ENCODE data around the gene OR4F15. TPM values are rescaled to one million over a fixed set of nuclear protein-coding genes. Genes with fewer than 3 reads are reported as not detected.

OR4F15 gene
- total and polyA plus RNA-seq, 2 of the 13 experiments (the other 11 are each of a cell fraction or from before 2014, with no cell fraction given) = not detected

GRCh38 chr15:101810876-101811275, 1.1 kb upstream of the OR4F15 start:
- WGBS (ENCODE audit: low lambda C conversion rate) = 20% methylated on average over 3 of the region's 3 CpGs
- no peak overlapping the region for H3K4me2 ChIP-seq (ENCODE audit: low read depth, low read length)
- no peaks in the 10 kb centered on the region for H3K79me2 ChIP-seq (ENCODE audit: insufficient read depth, low read length)
- no peak overlapping the region for H2AFZ ChIP-seq (ENCODE audit: low read length)
- no peaks in the 10 kb centered on the region for H3K4me1 ChIP-seq (ENCODE audit: insufficient read depth, low read length)
- DNase-seq (ENCODE audit: low spot score) (no peak), FAIRE-seq (no peak), ATAC-seq (no peak)
- H3K9ac ChIP-seq (ENCODE audit: insufficient read depth, low read depth, low read length) = no peak overlapping the region
- H3K4me3 ChIP-seq (replicated peaks in 1 of 3; ENCODE audit: insufficient read depth in 1 of 3, low read depth in 2 of 3, low read length in 3 of 3) = no peak overlapping the region
- CTCF ChIA-PET (ENCODE audit: low intra/inter-chr PET ratio, low total read pairs) = no interaction called here
- H3K36me3 ChIP-seq (replicated peaks in 1 of 2; ENCODE audit: control insufficient read depth in 1 of 2, insufficient read depth in 2 of 2, low read length in 2 of 2) = no peaks in the 10 kb centered on the region
- no TSS peak for BruUV-seq (replicated peaks)
- TF ChIP-seq MIER2 (CRISPR knock-in tag; IDR thresholded peaks at IDR 0.05) (peak; percentile 93), MIXL1 (CRISPR knock-in tag; IDR thresholded peaks at IDR 0.05) (0 out of 2 replicates have a peak, but pooled peaks have one; percentile 36), EHMT2 (IDR thresholded peaks at IDR 0.05; ENCODE audit: borderline replicate concordance, low read depth, low read length) (peak; percentile 91), REST (IDR thresholded peaks at IDR 0.05; ENCODE audit: borderline replicate concordance in 1 of 2, low read depth in 1 of 2, low read length in 2 of 2) (peak; percentile 43 to 93), PAWR (CRISPR knock-in tag; IDR thresholded peaks at IDR 0.05; ENCODE audit: borderline replicate concordance) (no peak), HHEX (CRISPR knock-in tag; IDR thresholded peaks at IDR 0.05) (no peak), ZFP91 (CRISPR knock-in tag; IDR thresholded peaks at IDR 0.05; ENCODE audit: borderline replicate concordance) (no peak), CREBL2 (CRISPR knock-in tag; IDR thresholded peaks at IDR 0.05; ENCODE audit: borderline replicate concordance) (no peak)
- intact Hi-C loops (cut with micrococcal nuclease; ENCODE audit: unreplicated experiment) = no loop called here
- no peak overlapping the region for H3K27ac ChIP-seq (ENCODE audit: extremely low read length, insufficient read depth, low read length)
- H3K9me3 ChIP-seq (ENCODE audit: low read length) = no peaks in the 10 kb centered on the region
- POLR2A ChIA-PET = no interaction called here
- in situ Hi-C loops (cut with HindIII; ENCODE audit: extremely low pct_ligation_motif_present, low pct_unique_long_range_greater_than_20kb) = no loop called here
- H4K20me1 ChIP-seq (ENCODE audit: insufficient read depth, low read length) = no peaks in the 10 kb centered on the region
- no peaks in the 10 kb centered on the region for H3K27me3 ChIP-seq (ENCODE audit: control insufficient read depth in 1 of 2, insufficient read depth in 2 of 2, low read length in 2 of 2)

All from HepG2 (cell line).